Measurements from ENCODE around the gene EVC2. TPM values are rescaled to one million over a fixed set of nuclear protein-coding genes. Genes with fewer than 3 reads are reported as not detected.

EVC2 gene
- total and polyA plus RNA-seq, 12 donors = 0.66 to 3.4 (median 1.7) TPM

DNA sequence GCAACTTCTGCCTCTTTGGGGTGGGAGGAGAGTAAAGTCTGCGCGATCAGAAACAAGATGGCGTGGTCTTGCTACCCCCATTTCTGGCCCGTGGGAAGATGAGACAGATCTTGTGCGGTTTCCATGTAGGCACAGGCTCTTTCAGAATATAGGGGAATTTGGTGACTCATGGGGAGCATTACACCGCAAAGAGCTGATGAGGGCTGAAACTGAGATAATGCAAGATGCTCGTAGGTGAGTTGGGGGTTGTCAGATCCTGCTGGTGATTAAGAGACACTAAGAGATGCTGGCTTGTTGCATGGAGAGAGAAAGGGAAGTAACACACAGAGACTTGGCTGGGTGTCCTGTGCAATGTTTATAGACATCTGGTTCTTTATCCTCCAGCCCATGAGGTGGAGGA lies 4.2 kb upstream of the EVC2 start:
- TF ChIP-seq POLR2A (IDR thresholded peaks at IDR 0.05) = no peak
- TF ChIP-seq, protein P1, sequence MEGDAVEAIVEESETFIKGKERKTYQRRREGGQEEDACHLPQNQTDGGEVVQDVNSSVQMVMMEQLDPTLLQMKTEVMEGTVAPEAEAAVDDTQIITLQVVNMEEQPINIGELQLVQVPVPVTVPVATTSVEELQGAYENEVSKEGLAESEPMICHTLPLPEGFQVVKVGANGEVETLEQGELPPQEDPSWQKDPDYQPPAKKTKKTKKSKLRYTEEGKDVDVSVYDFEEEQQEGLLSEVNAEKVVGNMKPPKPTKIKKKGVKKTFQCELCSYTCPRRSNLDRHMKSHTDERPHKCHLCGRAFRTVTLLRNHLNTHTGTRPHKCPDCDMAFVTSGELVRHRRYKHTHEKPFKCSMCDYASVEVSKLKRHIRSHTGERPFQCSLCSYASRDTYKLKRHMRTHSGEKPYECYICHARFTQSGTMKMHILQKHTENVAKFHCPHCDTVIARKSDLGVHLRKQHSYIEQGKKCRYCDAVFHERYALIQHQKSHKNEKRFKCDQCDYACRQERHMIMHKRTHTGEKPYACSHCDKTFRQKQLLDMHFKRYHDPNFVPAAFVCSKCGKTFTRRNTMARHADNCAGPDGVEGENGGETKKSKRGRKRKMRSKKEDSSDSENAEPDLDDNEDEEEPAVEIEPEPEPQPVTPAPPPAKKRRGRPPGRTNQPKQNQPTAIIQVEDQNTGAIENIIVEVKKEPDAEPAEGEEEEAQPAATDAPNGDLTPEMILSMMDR (IDR thresholded peaks at IDR 0.05) = no peak
- H3K4me3 ChIP-seq = no peak overlapping the region
- no peak overlapping the region for H3K27ac ChIP-seq
- peaks cover 0 to 11% of the 10 kb centered on the region in 2 donors for H3K4me1 ChIP-seq (replicated peaks in 1 of 2)
- H3K9me3 ChIP-seq (replicated peaks in 1 of 3) = no peaks in the 10 kb centered on the region
- no peaks in the 10 kb centered on the region for H3K27me3 ChIP-seq
- no peaks in the 10 kb centered on the region for H3K36me3 ChIP-seq (replicated peaks in 1 of 2)
- 90 to 100% (median 95%) methylated on average over 7 of the region's 7 CpGs for WGBS, 4 donors
- intact Hi-C loops (cut with DNase I) = no loop called here
- DNase-seq = no peak

DNA sequence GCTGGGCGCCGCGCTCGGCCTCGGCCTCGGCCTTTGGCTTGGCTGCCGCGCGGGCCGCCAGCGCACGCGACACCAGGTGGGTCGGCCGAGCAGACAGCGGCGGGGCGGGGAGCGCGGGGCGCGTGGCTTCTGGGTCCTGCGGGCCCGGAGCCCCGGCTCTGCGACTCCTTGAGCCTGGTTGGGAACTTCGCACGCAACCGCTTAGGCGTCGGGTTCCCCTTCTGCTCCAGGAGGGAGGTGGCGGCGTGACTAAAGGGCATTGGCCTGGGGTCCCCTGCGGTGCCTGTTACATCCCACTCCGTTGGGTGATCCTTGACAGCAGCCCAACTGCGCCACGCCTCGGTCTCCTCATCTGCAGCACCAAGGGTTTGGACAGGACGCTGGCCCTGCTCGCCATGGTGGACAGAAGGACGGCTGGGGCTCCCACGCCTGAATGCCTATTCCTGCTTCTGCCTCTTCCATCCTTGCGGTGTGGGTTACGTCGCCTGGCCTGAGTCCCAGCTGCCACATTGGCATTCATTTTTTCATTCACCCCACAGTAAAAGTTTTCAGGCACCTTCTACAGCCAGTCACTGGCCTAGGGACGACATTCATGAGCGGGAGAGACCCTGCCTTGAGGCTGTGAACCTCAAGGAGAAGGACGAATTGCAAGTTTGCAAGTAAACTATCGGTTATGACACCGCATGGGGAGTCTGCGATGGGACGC lies 3.3 kb upstream of the EVC2 start:
- intact Hi-C loops (cut with DNase I) = no loop called here

DNA sequence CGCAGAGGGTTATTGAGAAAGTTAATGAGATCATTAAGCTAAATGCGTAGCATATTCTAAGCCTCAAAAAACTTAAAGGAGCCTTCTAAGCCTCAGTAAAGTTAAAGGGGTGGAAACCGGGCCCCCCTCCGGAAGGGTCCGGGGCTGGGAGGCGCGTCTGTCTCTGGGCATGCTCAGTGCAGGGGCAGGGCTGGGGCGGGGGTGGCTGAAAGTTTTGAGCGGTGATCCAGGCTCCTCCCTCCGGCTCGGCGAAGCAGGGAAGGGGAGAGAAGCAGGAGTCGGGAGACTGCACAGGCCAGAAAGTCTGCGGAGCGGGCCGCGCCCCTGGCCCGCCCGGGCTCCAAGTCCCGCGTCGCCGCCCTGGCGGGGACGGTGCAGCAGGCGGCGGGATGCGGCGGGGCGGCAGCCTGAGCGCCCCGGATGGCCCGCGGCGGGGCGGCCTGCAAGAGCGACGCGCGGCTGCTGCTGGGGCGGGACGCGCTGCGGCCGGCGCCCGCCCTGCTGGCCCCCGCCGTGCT lies 2.7 kb upstream of the EVC2 start, which contains the start of gene EVC:
Gene EVC, plus strand, starts transcription at position 241 of the 518 bp plus-strand sequence. Its CDS starts 180 bp downstream, at position 421.
- Histone ChIP-seq H3K27ac (peak within 1 kb of the TSS in 3 of 5 donors; percentile 34 to 80 (median 57)), H3K36me3 (replicated peaks in 1 of 2) (no peaks in the 10 kb centered on the region), H3K27me3 (no peaks in the 10 kb centered on the region), H3K4me3 (peak within 1 kb of the TSS in 2 of 4 donors; percentile 17 to 62), H3K4me1 (replicated peaks in 1 of 2) (peaks cover 0 to 12% of the 10 kb centered on the region in 2 donors), H3K9me3 (replicated peaks in 1 of 3) (no peaks in the 10 kb centered on the region)
- intact Hi-C loops (cut with DNase I) = no loop called here
- TF ChIP-seq, protein P1 (IDR thresholded peaks at IDR 0.05) = no peak
- TF ChIP-seq POLR2A (IDR thresholded peaks at IDR 0.05) = peak in 1 of 2 donors; percentile 63
- WGBS, 4 donors = 0 to 3% (median 1%) methylated on average over 13 to 49 of the region's 49 CpGs
- DNase-seq = peak; percentile 61 to 84 (median 67)

More for the DNA sequence above, 3.3 kb upstream of the EVC2 start:
- 16 to 56% (median 19%) methylated on average over 10 to 52 of the region's 52 CpGs for WGBS, 4 donors
- Histone ChIP-seq H3K27me3 (no peaks in the 10 kb centered on the region), H3K36me3 (replicated peaks in 1 of 2) (no peaks in the 10 kb centered on the region), H3K4me3 (peak overlapping the region in 1 of 4 donors; percentile 62), H3K9me3 (replicated peaks in 1 of 3) (no peaks in the 10 kb centered on the region), H3K27ac (peak overlapping the region in 1 of 5 donors; percentile 80), H3K4me1 (replicated peaks in 1 of 2) (peaks cover 0 to 12% of the 10 kb centered on the region in 2 donors)
- no peak for TF ChIP-seq POLR2A (IDR thresholded peaks at IDR 0.05)
- TF ChIP-seq, protein P1 (IDR thresholded peaks at IDR 0.05) = no peak
- peak in 6 of 7 donors; percentile 20 to 52 (median 34) for DNase-seq

DNA sequence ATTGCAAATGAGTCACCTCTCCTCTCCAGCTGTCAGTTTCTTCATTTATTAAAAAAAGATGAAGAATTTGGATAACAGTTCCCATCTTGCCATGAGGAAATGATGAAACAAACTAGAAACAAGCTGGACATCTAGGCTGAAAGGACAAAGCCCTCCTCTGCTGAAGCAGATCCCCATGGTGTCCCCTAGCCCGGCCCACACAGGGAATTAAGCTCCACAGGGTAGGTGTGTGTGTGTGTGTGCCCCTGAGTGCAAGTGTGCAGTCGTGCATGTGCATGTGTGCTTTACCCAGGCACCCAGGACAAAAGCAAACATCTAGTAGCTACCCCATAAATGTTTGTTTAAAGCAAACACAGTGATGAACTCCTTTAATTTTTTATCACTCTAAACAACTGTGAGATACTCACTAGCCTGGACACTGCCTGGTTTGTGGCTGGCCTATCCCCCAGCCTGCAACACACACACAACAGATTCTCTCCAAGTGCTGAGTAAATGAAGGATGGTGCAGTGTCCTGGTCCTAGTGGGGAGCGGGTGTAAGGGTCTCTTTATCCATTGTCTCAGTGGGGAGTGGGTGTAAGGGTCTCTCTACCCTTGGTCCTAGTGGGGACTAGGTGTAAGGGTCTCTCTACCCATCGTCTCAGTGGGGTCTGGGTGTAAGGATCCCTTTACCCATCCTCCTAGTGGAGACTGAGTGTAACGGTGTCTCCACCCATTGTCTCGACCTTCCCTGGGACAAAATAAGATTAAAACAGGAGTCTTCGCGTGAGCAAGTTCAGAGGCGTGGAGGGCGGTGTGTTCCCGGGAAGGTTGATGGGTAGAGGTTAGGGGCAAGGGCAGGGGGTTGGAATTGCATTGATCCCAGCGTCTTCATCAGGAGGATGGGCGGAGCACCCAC lies 2.0 kb upstream of the EVC2 start:
- intact Hi-C loops (cut with DNase I) = no loop called here
- 17 to 24% (median 21%) methylated on average over 12 to 13 of the region's 13 CpGs for WGBS, 4 donors
- H3K27ac ChIP-seq = peak overlapping the region in 3 of 5 donors; percentile 34 to 80 (median 57)
- peak overlapping the region in 2 of 4 donors; percentile 17 to 62 for H3K4me3 ChIP-seq
- DNase-seq = peak in 1 of 7 donors; percentile 14
- no peaks in the 10 kb centered on the region for H3K9me3 ChIP-seq (replicated peaks in 1 of 3)
- TF ChIP-seq POLR2A (IDR thresholded peaks at IDR 0.05) = no peak
- TF ChIP-seq, protein P1 (IDR thresholded peaks at IDR 0.05) = peak in 5 of 6 experiments; percentile 18 to 42 (median 21)
- no peaks in the 10 kb centered on the region for H3K27me3 ChIP-seq
- peaks cover 0 to 12% of the 10 kb centered on the region in 2 donors for H3K4me1 ChIP-seq (replicated peaks in 1 of 2)
- H3K36me3 ChIP-seq (replicated peaks in 1 of 2) = no peaks in the 10 kb centered on the region
